ENCODE measurements around the gene AHCYL2. TPM values are rescaled to one million over a fixed set of nuclear protein-coding genes. Genes with fewer than 3 reads are reported as not detected.
"Not testable (repeated sequence)": the region's sequence is repeated elsewhere in the genome, so short reads cannot be mapped to it uniquely, and the experiment has no call there.

The AHCYL2 gene
- total and polyA plus RNA-seq, 2 experiments from 2014 or later: 1.9 to 8.9 TPM

DNA sequence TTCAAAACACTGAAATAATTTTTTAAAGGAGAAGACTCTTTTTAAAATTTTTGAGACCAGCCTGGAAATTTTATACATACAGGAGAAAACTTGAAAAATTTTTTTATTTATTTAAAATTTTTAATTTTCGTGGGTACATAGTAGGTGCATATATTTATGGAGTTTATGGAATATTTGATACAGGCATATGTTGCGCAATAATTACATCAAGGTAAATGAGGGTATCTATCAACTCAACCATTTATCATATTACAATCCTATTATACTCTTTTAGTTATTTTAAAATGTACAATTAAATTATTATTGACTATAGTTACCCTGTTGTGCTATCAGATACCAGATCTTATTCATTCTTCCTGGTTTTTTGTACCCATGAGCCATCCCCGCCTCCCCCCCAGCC is 75.1 kb downstream of the AHCYL2 start:
- Histone ChIP-seq H3K4me2 (ENCODE audit: unreplicated experiment) (no peak overlapping the region), H3K27me3 (replicated peaks; ENCODE audit: insufficient read depth) (no peaks in the 10 kb centered on the region), H3F3A (ENCODE audit: insufficient read depth) (peaks cover 10% of the 10 kb centered on the region), H3K36me3 (ENCODE audit: low read depth) (no peaks in the 10 kb centered on the region), H3K9me2 (ENCODE audit: insufficient read depth) (no peaks in the 10 kb centered on the region), H3K79me2 (ENCODE audit: insufficient read depth) (no peaks in the 10 kb centered on the region), H2AFZ (no peak overlapping the region), H3K9ac (no peak overlapping the region), H3K9me3 (ENCODE audit: low read depth) (peaks cover 7% of the 10 kb centered on the region), H3K4me3 (no peak overlapping the region), H3K27ac (no peak overlapping the region), H4K20me1 (ENCODE audit: insufficient read depth) (no peaks in the 10 kb centered on the region), H3K4me1 (ENCODE audit: insufficient read depth) (peaks cover 6% of the 10 kb centered on the region)
- no peak for TF ChIP-seq EZH2 (IDR thresholded peaks at IDR 0.05; ENCODE audit: insufficient read depth, poor library complexity, severe bottlenecking)
- no peak for TF ChIP-seq EZH2phosphoT487 (IDR thresholded peaks at IDR 0.05; ENCODE audit: insufficient read depth, low read depth)
- in situ Hi-C loops (cut with MboI): no loop called here
- WGBS, 2 experiments (ENCODE audit: low coverage in 1 of 2, low lambda C conversion rate in 2 of 2, missing lambda C conversion rate in 2 of 2): 77 to 91% methylated on average over 3 of the region's 3 CpGs
- DNase-seq: no peak

DNA sequence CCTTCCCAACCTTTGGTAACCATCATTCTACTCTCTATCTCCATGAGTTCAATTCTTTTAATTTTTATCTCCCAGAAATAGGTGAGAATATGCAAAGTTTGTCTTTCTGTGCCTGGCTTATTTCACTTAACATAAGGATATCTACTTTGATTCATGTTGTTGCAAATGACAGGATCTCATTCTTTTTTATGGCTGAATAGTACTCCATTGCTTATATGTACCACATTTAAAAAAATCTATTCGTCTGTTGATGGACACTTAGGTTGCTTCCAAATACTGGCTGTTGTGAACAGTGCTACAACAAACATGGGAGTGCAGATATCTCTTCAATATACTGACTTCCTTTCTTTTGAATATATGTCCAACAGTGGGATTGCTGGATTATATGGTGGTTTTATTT is 75.5 kb downstream of the AHCYL2 start:
- WGBS, 2 experiments (ENCODE audit: low coverage in 1 of 2, low lambda C conversion rate in 2 of 2, missing lambda C conversion rate in 2 of 2): 81 to 96% methylated on average over 1 of the region's 1 CpG
- H3K4me1 ChIP-seq (ENCODE audit: insufficient read depth); H3K9ac ChIP-seq; H3F3A ChIP-seq (ENCODE audit: insufficient read depth); H3K4me3 ChIP-seq; H2AFZ ChIP-seq; H3K9me2 ChIP-seq (ENCODE audit: insufficient read depth); H3K79me2 ChIP-seq (ENCODE audit: insufficient read depth); H3K4me2 ChIP-seq (ENCODE audit: unreplicated experiment); DNase-seq; H3K36me3 ChIP-seq (ENCODE audit: low read depth); H3K9me3 ChIP-seq (ENCODE audit: low read depth); H3K27ac ChIP-seq; in situ Hi-C loops (cut with MboI); H4K20me1 ChIP-seq (ENCODE audit: insufficient read depth); H3K27me3 ChIP-seq (replicated peaks; ENCODE audit: insufficient read depth): not testable (repeated sequence)

DNA sequence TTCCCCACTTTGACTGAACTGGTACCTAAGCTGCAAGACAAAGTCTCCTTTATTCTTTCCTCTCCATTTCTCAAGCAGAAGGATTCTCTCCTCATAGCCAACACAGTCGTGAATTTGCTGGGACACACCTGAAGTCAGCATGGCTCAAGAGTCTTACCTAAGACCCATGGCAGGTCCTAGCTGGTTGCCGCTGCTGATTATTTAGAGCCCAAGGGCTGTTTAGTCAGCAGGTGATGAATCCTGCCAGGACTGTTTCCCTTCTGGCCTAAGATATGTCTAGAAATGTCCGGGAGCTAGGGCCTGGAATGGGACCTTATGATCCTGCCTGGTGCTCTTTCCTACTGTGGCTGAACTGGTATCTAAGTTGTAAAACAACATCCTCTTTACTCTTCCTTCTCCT is 82.8 kb downstream of the AHCYL2 start:
- Histone ChIP-seq H3K4me3 (no peak overlapping the region), H3K9ac (no peak overlapping the region), H3K27me3 (replicated peaks; ENCODE audit: insufficient read depth) (no peaks in the 10 kb centered on the region), H3K36me3 (ENCODE audit: low read depth) (no peaks in the 10 kb centered on the region), H3F3A (ENCODE audit: insufficient read depth) (no peaks in the 10 kb centered on the region), H3K9me2 (ENCODE audit: insufficient read depth) (no peaks in the 10 kb centered on the region), H3K9me3 (ENCODE audit: low read depth) (peaks cover 8% of the 10 kb centered on the region), H3K27ac (no peak overlapping the region), H3K79me2 (ENCODE audit: insufficient read depth) (no peaks in the 10 kb centered on the region), H4K20me1 (ENCODE audit: insufficient read depth) (no peaks in the 10 kb centered on the region), H2AFZ (no peak overlapping the region), H3K4me1 (ENCODE audit: insufficient read depth) (no peaks in the 10 kb centered on the region), H3K4me2 (ENCODE audit: unreplicated experiment) (no peak overlapping the region)
- TF ChIP-seq EZH2 (IDR thresholded peaks at IDR 0.05; ENCODE audit: insufficient read depth, poor library complexity, severe bottlenecking) (no peak), EZH2phosphoT487 (IDR thresholded peaks at IDR 0.05; ENCODE audit: insufficient read depth, low read depth) (no peak)
- in situ Hi-C loops (cut with MboI): no loop called here
- 75 to 80% methylated on average over 3 of the region's 3 CpGs for WGBS, 2 experiments (ENCODE audit: low coverage in 1 of 2, low lambda C conversion rate in 2 of 2, missing lambda C conversion rate in 2 of 2)
- no peak for DNase-seq

DNA sequence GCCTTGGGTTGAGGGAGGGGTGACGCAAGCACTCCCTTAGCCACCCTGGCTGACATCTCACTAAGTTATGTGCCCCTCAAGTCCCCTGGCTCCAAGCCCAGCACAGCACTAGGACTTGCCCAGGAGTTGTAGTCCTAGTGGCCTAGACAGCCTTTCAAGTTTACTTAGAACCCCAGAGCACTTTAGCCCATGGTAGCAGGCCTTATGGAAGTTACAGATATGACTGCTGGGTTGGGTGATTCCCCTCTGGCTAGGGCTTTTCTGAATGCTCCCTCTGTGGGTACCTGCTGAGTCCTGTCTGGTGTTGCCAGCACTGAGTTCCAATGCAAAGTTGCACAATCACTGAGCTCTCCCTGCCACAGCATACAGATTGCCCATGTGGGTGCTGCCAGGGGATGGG is 83.2 kb downstream of the AHCYL2 start:
- no peaks in the 10 kb centered on the region for H3K27me3 ChIP-seq (replicated peaks; ENCODE audit: insufficient read depth)
- H3K4me3 ChIP-seq: no peak overlapping the region
- H2AFZ ChIP-seq: no peak overlapping the region
- H3F3A ChIP-seq (ENCODE audit: insufficient read depth): no peaks in the 10 kb centered on the region
- no peak overlapping the region for H3K4me2 ChIP-seq (ENCODE audit: unreplicated experiment)
- peak; percentile 27 for DNase-seq
- H3K27ac ChIP-seq: no peak overlapping the region
- in situ Hi-C loops (cut with MboI): no loop called here
- H3K36me3 ChIP-seq (ENCODE audit: low read depth): no peaks in the 10 kb centered on the region
- H3K9ac ChIP-seq: no peak overlapping the region
- WGBS, 2 experiments (ENCODE audit: low coverage in 1 of 2, low lambda C conversion rate in 2 of 2, missing lambda C conversion rate in 2 of 2): 92 to 100% methylated on average over 1 of the region's 1 CpG
- H3K4me1 ChIP-seq (ENCODE audit: insufficient read depth): no peaks in the 10 kb centered on the region
- H3K9me3 ChIP-seq (ENCODE audit: low read depth): peaks cover 8% of the 10 kb centered on the region
- TF ChIP-seq EZH2 (IDR thresholded peaks at IDR 0.05; ENCODE audit: insufficient read depth, poor library complexity, severe bottlenecking) (no peak), EZH2phosphoT487 (IDR thresholded peaks at IDR 0.05; ENCODE audit: insufficient read depth, low read depth) (no peak)
- no peaks in the 10 kb centered on the region for H3K9me2 ChIP-seq (ENCODE audit: insufficient read depth)
- no peaks in the 10 kb centered on the region for H3K79me2 ChIP-seq (ENCODE audit: insufficient read depth)
- H4K20me1 ChIP-seq (ENCODE audit: insufficient read depth): no peaks in the 10 kb centered on the region

DNA sequence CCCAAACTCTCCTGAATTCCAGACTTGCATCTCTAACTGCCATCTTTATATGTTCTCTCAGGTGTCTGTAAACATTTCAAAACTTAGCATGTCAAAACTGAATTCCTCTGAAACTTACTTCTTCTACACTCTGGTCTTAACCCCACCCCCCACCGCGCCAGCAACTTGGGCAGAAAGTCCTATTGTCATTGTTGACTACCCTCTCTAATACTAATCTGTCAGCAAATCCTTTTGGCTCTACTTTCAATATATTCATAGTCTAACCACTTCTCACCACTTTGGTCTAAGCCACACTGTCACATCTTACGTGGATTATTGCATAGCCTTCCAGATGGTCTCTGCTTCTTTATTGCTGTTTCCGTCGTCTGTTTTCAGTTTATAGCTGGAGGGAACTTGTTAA is 86.6 kb downstream of the AHCYL2 start:
- no peak overlapping the region for H3K4me2 ChIP-seq (ENCODE audit: unreplicated experiment)
- no peak overlapping the region for H3K4me3 ChIP-seq
- H3K36me3 ChIP-seq (ENCODE audit: low read depth): no peaks in the 10 kb centered on the region
- H3K9me2 ChIP-seq (ENCODE audit: insufficient read depth): no peaks in the 10 kb centered on the region
- H3F3A ChIP-seq (ENCODE audit: insufficient read depth): no peaks in the 10 kb centered on the region
- in situ Hi-C loops (cut with MboI): no loop called here
- WGBS, 2 experiments (ENCODE audit: low coverage in 1 of 2, low lambda C conversion rate in 2 of 2, missing lambda C conversion rate in 2 of 2): 55 to 62% methylated on average over 5 of the region's 5 CpGs
- H3K4me1 ChIP-seq (ENCODE audit: insufficient read depth): no peaks in the 10 kb centered on the region
- H3K27ac ChIP-seq: no peak overlapping the region
- no peak overlapping the region for H3K9ac ChIP-seq
- no peaks in the 10 kb centered on the region for H3K27me3 ChIP-seq (replicated peaks; ENCODE audit: insufficient read depth)
- no peaks in the 10 kb centered on the region for H3K79me2 ChIP-seq (ENCODE audit: insufficient read depth)
- H4K20me1 ChIP-seq (ENCODE audit: insufficient read depth): no peaks in the 10 kb centered on the region
- no peak for DNase-seq
- no peak for TF ChIP-seq EZH2phosphoT487 (IDR thresholded peaks at IDR 0.05; ENCODE audit: insufficient read depth, low read depth)
- TF ChIP-seq EZH2 (IDR thresholded peaks at IDR 0.05; ENCODE audit: insufficient read depth, poor library complexity, severe bottlenecking): no peak
- no peaks in the 10 kb centered on the region for H3K9me3 ChIP-seq (ENCODE audit: low read depth)
- H2AFZ ChIP-seq: no peak overlapping the region

All from GM23248 (cell line).